Gastroesophageal sphincter (tissue), 3 donors: ENCODE results near the gene FHIT.

ENCODE experiments used
- CTCF ChIP-seq, 4 experiments: fragments of 200-600 bp in 2 of 4; fragments of 450-650 bp in 2 of 4; sonication (generic) in 1 of 4; IDR thresholded peaks; one replicate each; pipeline ENCODE4 v1.5.1; 2017 to 2019; ENCODE audit warnings: antibody characterized with exemption in 4 of 4, mild to moderate bottlenecking in 2 of 4, moderate library complexity in 2 of 4
- POLR2A ChIP-seq, 2 donors: fragments of 450-650 bp; IDR thresholded peaks; one replicate each; pipeline ENCODE4 v1.6.1; 2017; ENCODE audit warnings: antibody characterized with exemption in 2 of 2, mild to moderate bottlenecking in 2 of 2, moderate library complexity in 1 of 2

- TF ChIP-seq POLR2A (IDR thresholded peaks at IDR 0.05) (no peak), CTCF (IDR thresholded peaks at IDR 0.05) (no peak)
These were observed 277.9 kb downstream of the FHIT start for GRCh38 chr3:60973321-60973720.
